Activated T-helper 2 cell treated with anti-CD3 and anti-CD28 coated beads, Interferon-gamma antibody, Interleukin-2, Interleukin-4, amounts not matched to agents 10 μg/mL and 5 μg/mL and 100 μg/mL, durations not matched to agents 14 hours and 24 hours and 36 hours (primary cell): ENCODE measurements around the gene GID8. TPM values are rescaled to one million over a fixed set of nuclear protein-coding genes. Genes with fewer than 3 reads are reported as not detected.

ENCODE experiments used
- DNase-seq: peaks from one replicate; pipeline ENCODE4 v3.0.0; 2021; ENCODE audit warnings: low spot score
- H3K27ac Mint-ChIP-seq: one replicate; pipeline ENCODE4 v1.8.0; 2021; ENCODE audit warnings: mixed read lengths
- H3K27me3 Mint-ChIP-seq: one replicate; pipeline ENCODE4 v1.8.0; 2021; ENCODE audit warnings: low read depth, mixed read lengths
- H3K36me3 Mint-ChIP-seq: one replicate; pipeline ENCODE4 v1.8.0; 2021; ENCODE audit warnings: low read depth, mixed read lengths
- H3K4me1 Mint-ChIP-seq: one replicate; pipeline ENCODE4 v1.8.0; 2021; ENCODE audit warnings: low read depth, mixed read lengths
- H3K4me3 Mint-ChIP-seq: one replicate; pipeline ENCODE4 v1.8.0; 2021; ENCODE audit warnings: low read depth, mild to moderate bottlenecking, moderate library complexity, mixed read lengths
- H3K9me3 Mint-ChIP-seq: one replicate; pipeline ENCODE4 v1.8.0; 2021; ENCODE audit warnings: mixed read lengths
- intact Hi-C: fragments of 100-400 bp; cut with micrococcal nuclease; formaldehyde crosslinking; loops from one replicate; pipeline ENCODE4 v1.15.1; 2023
- total RNA-seq: library from RNA; stranded (reverse); gene quantifications from 2 replicates; pipeline ENCODE4 v1.2.3, GENCODE V29; 2022

GID8 gene
- total RNA-seq, 1 donor from 2014 or later, result 53.7 TPM

- peaks cover 22% of the 10 kb centered on the region for H3K4me1 Mint-ChIP-seq
- no peaks in the 10 kb centered on the region for H3K36me3 Mint-ChIP-seq
- intact Hi-C loops, result no loop called here
- no peaks in the 10 kb centered on the region for H3K9me3 Mint-ChIP-seq
- no peak for DNase-seq
- peaks cover 49% of the 10 kb centered on the region for H3K27me3 Mint-ChIP-seq
- H3K27ac Mint-ChIP-seq, result no peak overlapping the region
- peak overlapping the region; percentile 37 for H3K4me3 Mint-ChIP-seq
Observed at GRCh38 chr20:62978561-62978943, 40.6 kb downstream of the GID8 start.

- no peak overlapping the region for H3K27ac Mint-ChIP-seq
- intact Hi-C loops, result no loop called here
- peaks cover 22% of the 10 kb centered on the region for H3K4me1 Mint-ChIP-seq
- H3K4me3 Mint-ChIP-seq, result no peak overlapping the region
- peaks cover 50% of the 10 kb centered on the region for H3K27me3 Mint-ChIP-seq
- no peak for DNase-seq
- H3K36me3 Mint-ChIP-seq, result no peaks in the 10 kb centered on the region
- H3K9me3 Mint-ChIP-seq, result no peaks in the 10 kb centered on the region
Observed at GRCh38 chr20:62979310-62979709, 41.4 kb downstream of the GID8 start.

GRCh38 chr20:62979876-62980373 lies 42.0 kb downstream of the GID8 start:
- no peak for DNase-seq
- Mint-ChIP-seq H3K27ac (no peak overlapping the region), H3K27me3 (peaks cover 50% of the 10 kb centered on the region), H3K9me3 (no peaks in the 10 kb centered on the region), H3K4me3 (no peak overlapping the region), H3K4me1 (peaks cover 22% of the 10 kb centered on the region), H3K36me3 (no peaks in the 10 kb centered on the region)
- intact Hi-C loops, result no loop called here

- H3K27me3 Mint-ChIP-seq, result peaks cover 50% of the 10 kb centered on the region
- no peaks in the 10 kb centered on the region for H3K9me3 Mint-ChIP-seq
- H3K27ac Mint-ChIP-seq, result no peak overlapping the region
- intact Hi-C loops, result no loop called here
- peaks cover 22% of the 10 kb centered on the region for H3K4me1 Mint-ChIP-seq
- H3K36me3 Mint-ChIP-seq, result no peaks in the 10 kb centered on the region
- H3K4me3 Mint-ChIP-seq, result no peak overlapping the region
- no peak for DNase-seq
Observed at GRCh38 chr20:62980380-62980960, 42.5 kb downstream of the GID8 start.

DNA sequence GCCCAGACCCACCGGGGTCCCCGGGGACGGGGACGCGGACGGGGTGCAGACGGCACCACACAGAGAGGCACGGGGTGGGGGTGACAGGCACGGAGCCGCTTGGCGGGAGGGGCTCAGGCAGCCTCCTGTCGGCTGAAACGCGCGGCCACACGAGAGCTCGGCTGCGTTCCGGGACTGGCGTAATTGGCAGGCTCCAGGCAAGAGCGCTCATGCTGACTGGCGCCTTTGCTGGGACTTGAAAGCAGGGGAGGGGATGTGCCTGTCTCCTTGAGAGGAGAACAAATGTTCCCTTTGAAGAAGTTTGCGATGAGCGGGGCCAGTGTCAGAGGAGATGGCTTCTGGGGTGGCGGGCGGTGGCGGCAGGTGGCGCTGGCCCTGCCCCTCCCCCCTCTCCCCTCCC lies 43.0 kb downstream of the GID8 start:
- H3K27me3 Mint-ChIP-seq, result peaks cover 50% of the 10 kb centered on the region
- no peak overlapping the region for H3K27ac Mint-ChIP-seq

GRCh38 chr20:62982124-62983075 lies 44.5 kb downstream of the GID8 start:
- Mint-ChIP-seq H3K27ac (no peak overlapping the region), H3K9me3 (no peaks in the 10 kb centered on the region), H3K4me3 (no peak overlapping the region), H3K27me3 (peaks cover 42% of the 10 kb centered on the region), H3K4me1 (peaks cover 19% of the 10 kb centered on the region), H3K36me3 (no peaks in the 10 kb centered on the region)
- intact Hi-C loops, result no loop called here
- no peak for DNase-seq

More for the DNA sequence above, 43.0 kb downstream of the GID8 start:
- DNase-seq, result peak; percentile 32
- H3K9me3 Mint-ChIP-seq, result no peaks in the 10 kb centered on the region
- intact Hi-C loops, result no loop called here
- no peaks in the 10 kb centered on the region for H3K36me3 Mint-ChIP-seq
- peaks cover 22% of the 10 kb centered on the region for H3K4me1 Mint-ChIP-seq
- no peak overlapping the region for H3K4me3 Mint-ChIP-seq

DNA sequence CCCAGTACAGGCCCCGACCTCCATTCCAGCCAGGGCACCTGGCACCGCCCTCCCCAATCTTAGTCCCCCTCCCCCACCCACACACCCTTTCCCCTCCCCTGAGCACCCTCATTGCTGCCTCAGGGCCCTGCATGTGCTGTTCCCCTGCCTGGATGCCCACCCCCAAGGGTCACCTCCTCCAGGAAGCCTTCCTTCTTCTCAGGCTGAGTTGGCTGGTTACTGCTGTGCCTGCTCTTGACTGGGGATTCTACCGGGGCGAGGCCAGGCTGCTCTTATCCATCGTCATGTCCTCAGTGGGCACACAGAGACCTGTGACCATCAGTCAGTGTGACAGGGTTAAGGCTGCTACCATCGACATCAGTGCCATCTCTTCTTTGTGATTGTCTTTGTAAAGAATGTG lies 45.3 kb downstream of the GID8 start:
- Mint-ChIP-seq H3K27me3 (peaks cover 42% of the 10 kb centered on the region), H3K9me3 (no peaks in the 10 kb centered on the region), H3K4me3 (no peak overlapping the region), H3K4me1 (peaks cover 12% of the 10 kb centered on the region), H3K36me3 (no peaks in the 10 kb centered on the region), H3K27ac (no peak overlapping the region)
- intact Hi-C loops, result no loop called here
- DNase-seq, result no peak

DNA sequence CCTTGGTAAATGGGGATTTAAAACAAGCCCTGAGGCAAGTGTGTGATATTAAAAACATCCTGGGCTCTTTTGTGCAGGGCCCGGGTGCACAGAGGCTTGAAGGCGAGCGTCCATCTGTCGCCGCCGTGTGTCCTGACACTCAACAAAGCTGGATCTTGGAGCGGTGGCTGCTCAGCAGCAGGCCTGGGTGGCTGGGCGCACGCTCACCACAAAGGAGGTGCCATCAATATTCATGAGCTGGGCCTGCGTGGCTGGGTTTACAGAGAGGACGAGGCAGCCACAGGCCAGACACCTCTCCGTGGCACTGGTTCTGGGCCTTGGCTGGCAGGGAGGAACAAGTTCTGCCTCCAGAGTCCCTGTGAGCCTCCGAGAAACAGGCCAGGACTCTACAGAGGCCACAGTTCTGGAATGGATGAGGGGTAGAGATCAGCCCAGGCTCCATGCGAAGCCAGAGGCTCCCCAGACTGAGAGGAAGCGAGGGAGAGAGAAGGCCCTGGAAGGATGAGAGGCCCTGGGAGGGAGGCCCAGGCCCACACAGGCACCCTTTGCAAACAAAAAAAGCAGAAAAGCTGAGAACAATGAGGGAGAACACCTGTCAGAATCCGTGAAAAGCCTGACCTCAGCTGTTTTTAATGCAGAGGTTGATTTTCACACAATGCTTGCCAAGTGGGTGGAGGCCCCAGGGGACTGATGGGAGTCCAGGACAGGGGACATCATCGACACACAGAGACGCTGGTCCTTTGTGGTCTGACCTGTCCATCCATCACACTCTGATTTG lies 46.9 kb downstream of the GID8 start:
- Mint-ChIP-seq H3K9me3 (no peaks in the 10 kb centered on the region), H3K27ac (no peak overlapping the region), H3K27me3 (peaks cover 33% of the 10 kb centered on the region), H3K4me1 (peaks cover 8% of the 10 kb centered on the region), H3K4me3 (no peak overlapping the region), H3K36me3 (no peaks in the 10 kb centered on the region)
- no peak for DNase-seq
- intact Hi-C loops, result no loop called here

GRCh38 chr20:62985444-62985778 lies 47.5 kb downstream of the GID8 start:
- Mint-ChIP-seq H3K9me3 (no peaks in the 10 kb centered on the region), H3K4me3 (no peak overlapping the region), H3K36me3 (no peaks in the 10 kb centered on the region), H3K27me3 (peaks cover 27% of the 10 kb centered on the region), H3K4me1 (peaks cover 8% of the 10 kb centered on the region), H3K27ac (no peak overlapping the region)
- no peak for DNase-seq
- intact Hi-C loops, result no loop called here

DNA sequence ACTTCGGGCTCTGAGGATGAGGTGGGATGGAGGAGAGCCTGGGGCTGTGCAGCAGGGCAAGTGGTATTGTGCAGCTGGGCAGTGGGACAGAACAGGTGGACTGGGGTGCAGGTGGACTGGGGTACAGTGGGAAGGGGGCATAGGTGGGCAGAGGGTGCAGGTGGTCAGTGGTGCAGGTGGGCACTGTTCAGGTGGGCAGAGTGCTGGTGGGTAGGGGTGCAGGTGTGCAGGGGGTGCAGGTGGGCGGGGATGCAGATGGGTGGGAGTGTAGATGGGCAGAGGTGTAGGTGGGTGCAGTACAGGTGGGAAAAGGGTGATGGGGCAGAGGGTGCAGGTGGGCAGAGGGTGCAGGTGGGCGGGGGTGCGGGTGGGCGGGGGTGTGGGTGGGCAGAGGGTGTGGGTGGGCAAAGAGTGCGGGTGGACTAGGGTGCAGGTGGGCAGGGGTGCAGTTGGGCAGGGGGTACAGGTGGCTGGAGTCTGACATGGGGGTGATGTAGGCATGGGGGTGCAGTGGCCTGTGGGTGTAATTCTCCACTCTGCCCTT lies 48.4 kb downstream of the GID8 start:
- intact Hi-C loops, result no loop called here
- no peak overlapping the region for H3K4me3 Mint-ChIP-seq
- no peaks in the 10 kb centered on the region for H3K36me3 Mint-ChIP-seq
- H3K27me3 Mint-ChIP-seq, result peaks cover 20% of the 10 kb centered on the region
- peaks cover 5% of the 10 kb centered on the region for H3K4me1 Mint-ChIP-seq
- DNase-seq, result no peak
- H3K9me3 Mint-ChIP-seq, result no peaks in the 10 kb centered on the region
- H3K27ac Mint-ChIP-seq, result no peak overlapping the region

DNA sequence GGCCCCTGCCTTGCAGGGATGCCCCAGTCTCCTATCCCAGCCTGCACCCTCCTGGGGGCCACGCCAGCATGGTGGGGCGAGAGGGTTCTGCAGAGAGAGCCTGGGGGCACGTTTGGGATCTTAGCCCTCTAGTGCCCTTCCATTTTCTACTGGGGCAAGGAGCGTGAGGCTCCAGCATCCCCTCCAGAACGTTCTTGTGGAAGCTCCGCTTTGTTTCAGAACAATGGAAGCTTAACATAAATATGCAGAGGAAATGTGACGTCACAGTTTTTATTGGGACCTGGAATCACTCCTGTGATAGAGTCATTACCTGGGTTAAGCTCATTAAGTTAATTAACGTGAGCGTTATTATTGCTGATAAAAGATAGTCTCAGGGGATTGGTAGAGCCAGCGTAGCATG lies 49.2 kb downstream of the GID8 start:
- intact Hi-C loops, result no loop called here
- no peaks in the 10 kb centered on the region for H3K9me3 Mint-ChIP-seq
- H3K27ac Mint-ChIP-seq, result no peak overlapping the region
- DNase-seq, result no peak
- no peak overlapping the region for H3K4me3 Mint-ChIP-seq
- H3K4me1 Mint-ChIP-seq, result peaks cover 3% of the 10 kb centered on the region
- peaks cover 19% of the 10 kb centered on the region for H3K27me3 Mint-ChIP-seq
- no peaks in the 10 kb centered on the region for H3K36me3 Mint-ChIP-seq

DNA sequence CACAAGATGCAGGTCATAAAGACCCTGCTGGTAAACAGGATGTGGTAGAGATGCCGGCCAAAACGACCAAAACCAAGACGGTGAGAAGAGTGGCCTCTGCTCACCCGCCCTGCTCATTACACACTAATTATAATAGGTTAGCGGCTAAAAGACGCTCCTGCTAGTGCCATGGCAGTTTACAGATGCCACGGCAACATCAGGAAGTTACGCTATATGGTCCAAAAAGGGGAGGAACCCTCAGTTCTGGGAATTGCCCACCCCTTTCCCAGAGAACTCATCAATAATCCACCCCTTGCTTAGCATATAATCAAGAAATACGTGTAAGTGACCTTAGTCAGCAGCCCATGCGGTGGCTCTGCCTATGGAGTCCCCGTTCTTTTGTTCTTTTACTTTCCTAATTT lies 51.3 kb downstream of the GID8 start:
- Mint-ChIP-seq H3K4me3 (peak overlapping the region; percentile 27), H3K4me1 (no peaks in the 10 kb centered on the region), H3K9me3 (no peaks in the 10 kb centered on the region), H3K36me3 (no peaks in the 10 kb centered on the region), H3K27ac (no peak overlapping the region), H3K27me3 (peaks cover 7% of the 10 kb centered on the region)
- no peak for DNase-seq
- intact Hi-C loops, result no loop called here
